A375 (cell line): Measurements from ENCODE around the gene GRIN2D. TPM values are rescaled to one million over a fixed set of nuclear protein-coding genes. Genes with fewer than 3 reads are reported as not detected.

Source experiments
- total RNA-seq: library from RNA; depleted of rRNA; stranded (reverse); fragments of >200 nt; shearing (Covaris generic); gene quantifications from 2 replicates; pipeline ENCODE4 v1.2.3, GENCODE V29; 2014; rRNA removed

Gene GRIN2D
- total RNA-seq, result not detected in 2 replicates

DNA sequence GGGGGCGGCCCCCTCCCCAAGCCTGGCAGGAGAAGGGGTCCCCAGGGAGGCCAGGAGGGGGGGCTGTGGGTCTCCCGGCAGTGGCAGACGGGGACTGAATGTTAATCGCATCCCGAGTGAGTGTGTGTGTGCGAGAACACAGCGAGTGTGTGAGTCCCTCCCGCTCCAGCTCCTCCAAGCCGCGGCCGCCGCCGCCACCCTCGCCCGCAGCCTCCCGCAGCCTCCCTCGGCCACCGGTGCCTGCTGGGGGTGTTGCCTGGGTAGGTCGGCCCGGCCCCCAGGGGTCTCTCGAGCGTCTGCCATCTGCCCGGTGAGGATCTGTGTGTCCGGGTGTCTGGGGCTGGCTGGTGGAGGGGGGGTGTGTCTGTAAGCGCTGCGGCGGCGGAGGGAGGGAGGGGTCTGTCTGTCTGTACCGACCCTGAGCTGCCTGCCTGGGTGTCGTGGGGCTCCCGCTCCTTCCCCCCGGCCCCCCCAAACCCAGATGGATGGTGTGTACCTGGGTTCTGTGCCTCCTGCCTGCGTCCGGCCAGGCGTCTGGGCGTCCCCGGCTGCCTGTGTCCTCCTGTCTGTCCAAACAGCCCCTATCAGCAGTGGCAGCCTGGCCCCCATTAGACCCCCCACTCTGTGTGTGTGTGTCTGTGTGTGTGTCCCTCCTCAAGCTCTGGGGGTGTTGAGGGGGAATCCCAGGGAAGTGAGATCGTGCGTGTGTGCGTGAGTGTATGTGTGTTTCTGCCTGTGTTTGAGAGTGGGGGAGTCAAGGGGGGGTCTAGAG is at the start of gene GRIN2D:
TSS of gene GRIN2D (plus strand) at position 110 of the 772 bp plus-strand sequence. CDS start 4,725 bp downstream, outside the sequence.

DNA sequence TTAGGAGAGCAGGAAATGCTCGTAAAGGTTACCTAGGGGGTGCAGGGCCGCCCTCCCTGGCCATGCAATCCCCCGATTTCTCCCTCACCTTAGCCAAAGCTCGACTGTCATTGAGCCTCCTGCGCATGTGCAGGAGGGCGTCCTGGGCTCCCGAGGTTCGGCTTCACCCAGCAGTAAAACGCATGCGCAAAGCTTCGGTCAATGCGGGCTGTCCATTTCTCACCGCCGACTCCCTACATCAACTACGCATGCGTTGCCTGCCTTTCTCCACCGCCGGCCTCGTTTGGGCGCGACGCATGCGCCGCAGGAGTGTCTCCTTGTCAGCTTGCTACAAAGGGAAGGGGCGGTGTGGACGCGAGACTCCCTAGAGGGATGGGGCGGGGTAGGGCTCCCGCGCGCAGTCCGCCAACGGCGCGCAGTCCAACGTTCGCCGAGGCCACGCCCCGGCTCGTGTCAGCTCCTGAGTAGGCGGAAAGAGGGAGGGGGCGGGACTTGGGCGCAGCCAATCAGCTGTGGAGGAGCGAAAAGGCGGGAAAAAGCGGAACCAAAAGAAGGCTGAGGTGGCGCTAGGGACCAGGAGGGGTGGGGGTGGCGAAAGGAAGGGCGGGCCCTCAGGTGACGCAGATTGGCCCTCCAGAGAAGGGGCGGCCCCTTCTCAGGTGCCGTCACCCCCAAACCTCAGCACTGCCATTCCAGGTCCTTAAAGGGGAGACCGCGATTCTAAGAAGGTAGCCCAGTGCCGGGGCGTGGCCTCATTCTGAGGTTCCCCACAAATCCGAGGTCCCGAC is 29.5 kb upstream of the GRIN2D start, which contains the start of the genes SYNGR4 and TMEM143:
TSS of gene SYNGR4 (plus strand) at position 558 of the 788 bp plus-strand sequence. CDS start 1,476 bp downstream, outside the sequence.
TSS of gene TMEM143 (minus strand) at position 131 of the 788 bp plus-strand sequence. CDS start at position 111, 20 bp downstream.

GRCh38 chr19:48391100-48392005 is 2.1 kb upstream of the GRIN2D start, which contains the start of gene KDELR1:
KDELR1 (minus strand) TSS chr19:48391551; CDS start chr19:48391358, 193 bp downstream.

Other genes with a start within 250 kb of the GRIN2D start
- gene LIG1, start 223.3 kb upstream of the GRIN2D start, total RNA-seq, result 89.0 and 114 TPM in 2 replicates
- gene ZSWIM9, start 223.0 kb upstream of the GRIN2D start, total RNA-seq, result 2.4 and 4.6 TPM in 2 replicates
- gene CARD8, start 137.8 kb upstream of the GRIN2D start, total RNA-seq, result 15.3 and 17.5 TPM in 2 replicates
- 0.05 TPM in 1 of 2 replicates, not detected in the other for gene ZNF114, start 123.6 kb upstream of the GRIN2D start, total RNA-seq
- gene EMP3, start 68.1 kb upstream of the GRIN2D start, total RNA-seq, result 90.4 and 123 TPM in 2 replicates
- 4.2 and 9.2 TPM in 2 replicates for gene TMEM143, start 29.7 kb upstream of the GRIN2D start, total RNA-seq
- gene SYNGR4, start 29.3 kb upstream of the GRIN2D start, total RNA-seq, result not detected in 2 replicates
- gene KDELR1, start 2.1 kb upstream of the GRIN2D start, total RNA-seq, result 48.7 and 57.4 TPM in 2 replicates
- gene GRWD1, start 52.3 kb downstream of the GRIN2D start, total RNA-seq, result 79.1 and 89.2 TPM in 2 replicates
- 2.1 and 3.1 TPM in 2 replicates for gene KCNJ14, start 61.9 kb downstream of the GRIN2D start, total RNA-seq
- gene CYTH2, start 75.7 kb downstream of the GRIN2D start, total RNA-seq, result 84.3 and 86.4 TPM in 2 replicates
- gene LMTK3, start 118.2 kb downstream of the GRIN2D start, total RNA-seq, result 0.37 TPM in 1 of 2 replicates, not detected in the other
- gene SULT2B1, start 158.5 kb downstream of the GRIN2D start, total RNA-seq, result not detected in 2 replicates
- gene SPACA4, start 213.1 kb downstream of the GRIN2D start, total RNA-seq, result not detected in 2 replicates
- gene FAM83E, start 221.4 kb downstream of the GRIN2D start, total RNA-seq, result 1.8 and 2.0 TPM in 2 replicates
- gene RPL18, start 225.5 kb downstream of the GRIN2D start, total RNA-seq, result 2,777 and 2,986 TPM in 2 replicates
- gene SPHK2, start 225.8 kb downstream of the GRIN2D start, total RNA-seq, result 16.5 and 19.3 TPM in 2 replicates
- gene DBP, start 243.7 kb downstream of the GRIN2D start, total RNA-seq, result 18.2 and 19.2 TPM in 2 replicates